ENCODE data around the gene NCDN.

NCDN gene

GRCh38 chr1:35536556-35537162 is 20.9 kb upstream of the NCDN start:
- H3K4me3 ChIP-seq (ENCODE audit: low read depth, low read length), result no peak overlapping the region
- DNase-seq (ENCODE audit: low read depth), result no peak
- TF ChIP-seq, protein P1, sequence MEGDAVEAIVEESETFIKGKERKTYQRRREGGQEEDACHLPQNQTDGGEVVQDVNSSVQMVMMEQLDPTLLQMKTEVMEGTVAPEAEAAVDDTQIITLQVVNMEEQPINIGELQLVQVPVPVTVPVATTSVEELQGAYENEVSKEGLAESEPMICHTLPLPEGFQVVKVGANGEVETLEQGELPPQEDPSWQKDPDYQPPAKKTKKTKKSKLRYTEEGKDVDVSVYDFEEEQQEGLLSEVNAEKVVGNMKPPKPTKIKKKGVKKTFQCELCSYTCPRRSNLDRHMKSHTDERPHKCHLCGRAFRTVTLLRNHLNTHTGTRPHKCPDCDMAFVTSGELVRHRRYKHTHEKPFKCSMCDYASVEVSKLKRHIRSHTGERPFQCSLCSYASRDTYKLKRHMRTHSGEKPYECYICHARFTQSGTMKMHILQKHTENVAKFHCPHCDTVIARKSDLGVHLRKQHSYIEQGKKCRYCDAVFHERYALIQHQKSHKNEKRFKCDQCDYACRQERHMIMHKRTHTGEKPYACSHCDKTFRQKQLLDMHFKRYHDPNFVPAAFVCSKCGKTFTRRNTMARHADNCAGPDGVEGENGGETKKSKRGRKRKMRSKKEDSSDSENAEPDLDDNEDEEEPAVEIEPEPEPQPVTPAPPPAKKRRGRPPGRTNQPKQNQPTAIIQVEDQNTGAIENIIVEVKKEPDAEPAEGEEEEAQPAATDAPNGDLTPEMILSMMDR (IDR thresholded peaks at IDR 0.05; ENCODE audit: control insufficient read depth, extremely low read depth, insufficient read depth), result no peak

- DNase-seq (ENCODE audit: low read depth), result no peak
- TF ChIP-seq, protein P1 (IDR thresholded peaks at IDR 0.05; ENCODE audit: control insufficient read depth, extremely low read depth, insufficient read depth), result no peak
- H3K4me3 ChIP-seq (ENCODE audit: low read depth, low read length), result no peak overlapping the region
Observed at GRCh38 chr1:35537806-35538205, 19.8 kb upstream of the NCDN start.

GRCh38 chr1:35539073-35539823 is 18.4 kb upstream of the NCDN start:
- no peak for DNase-seq (ENCODE audit: low read depth)
- TF ChIP-seq, protein P1 (IDR thresholded peaks at IDR 0.05; ENCODE audit: control insufficient read depth, extremely low read depth, insufficient read depth), result no peak
- no peak overlapping the region for H3K4me3 ChIP-seq (ENCODE audit: low read depth, low read length)

DNA sequence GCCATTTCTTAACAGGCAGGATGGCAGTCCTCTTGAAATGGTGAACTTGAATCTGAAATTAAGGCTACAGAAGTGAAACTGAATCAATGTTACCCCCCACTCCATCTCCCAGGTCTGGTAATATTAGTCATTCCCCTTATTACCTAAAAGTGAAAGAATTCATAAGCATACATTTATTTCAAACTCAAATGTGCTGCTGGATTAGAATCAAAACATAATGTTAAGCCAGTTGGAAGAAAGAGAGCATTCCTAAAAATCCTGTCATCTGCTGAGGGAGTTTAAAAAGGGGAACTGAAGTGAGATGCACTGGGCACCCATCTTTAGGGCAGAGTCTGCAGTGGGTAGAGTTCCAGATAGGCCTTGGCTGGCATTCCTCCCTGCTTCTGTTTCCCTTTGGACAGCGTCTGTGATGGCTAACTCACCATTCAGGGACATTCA is 17.8 kb upstream of the NCDN start:
- TF ChIP-seq, protein P1 (IDR thresholded peaks at IDR 0.05; ENCODE audit: control insufficient read depth, extremely low read depth, insufficient read depth), result no peak
- H3K4me3 ChIP-seq (ENCODE audit: low read depth, low read length), result no peak overlapping the region
- DNase-seq (ENCODE audit: low read depth), result no peak

GRCh38 chr1:35544976-35545375 is 12.6 kb upstream of the NCDN start:
- H3K4me3 ChIP-seq (ENCODE audit: low read depth, low read length), result no peak overlapping the region
- TF ChIP-seq, protein P1 (IDR thresholded peaks at IDR 0.05; ENCODE audit: control insufficient read depth, extremely low read depth, insufficient read depth), result peak; percentile 34
- no peak for DNase-seq (ENCODE audit: low read depth)

DNA sequence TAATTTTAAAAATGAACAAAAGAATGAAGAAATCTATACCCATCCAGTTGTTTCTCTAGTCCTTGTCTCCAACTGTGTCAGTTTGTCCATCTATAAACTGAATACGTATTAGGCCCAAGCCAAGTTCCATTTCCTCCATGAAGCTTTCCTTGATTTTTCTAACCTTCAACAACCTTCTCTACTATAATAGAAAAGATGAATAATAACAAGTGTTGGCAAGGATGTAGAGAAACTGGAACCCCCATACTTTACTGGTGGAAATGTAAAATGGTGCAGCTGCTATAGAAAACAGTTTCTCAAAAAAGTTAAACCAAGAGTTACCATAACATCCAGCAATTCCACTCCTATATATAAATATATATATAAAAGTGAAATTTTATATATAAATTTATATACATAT is 11.0 kb upstream of the NCDN start:
- no peak for DNase-seq (ENCODE audit: low read depth)
- TF ChIP-seq, protein P1 (IDR thresholded peaks at IDR 0.05; ENCODE audit: control insufficient read depth, extremely low read depth, insufficient read depth), result no peak
- H3K4me3 ChIP-seq (ENCODE audit: low read depth, low read length), result no peak overlapping the region

Data from LNCaP clone FGC (cell line).